HG03439 (cell line): Measurements from ENCODE around the gene TNFRSF18.

Experiments used
- ATAC-seq: cut with Tn5 transposase; IDR thresholded peaks from one replicate; pipeline ENCODE4 v1.9.1; 2021; ENCODE audit warnings: mild to moderate bottlenecking, moderate library complexity; ENCODE audit not compliant: unreplicated experiment

TNFRSF18 gene

DNA sequence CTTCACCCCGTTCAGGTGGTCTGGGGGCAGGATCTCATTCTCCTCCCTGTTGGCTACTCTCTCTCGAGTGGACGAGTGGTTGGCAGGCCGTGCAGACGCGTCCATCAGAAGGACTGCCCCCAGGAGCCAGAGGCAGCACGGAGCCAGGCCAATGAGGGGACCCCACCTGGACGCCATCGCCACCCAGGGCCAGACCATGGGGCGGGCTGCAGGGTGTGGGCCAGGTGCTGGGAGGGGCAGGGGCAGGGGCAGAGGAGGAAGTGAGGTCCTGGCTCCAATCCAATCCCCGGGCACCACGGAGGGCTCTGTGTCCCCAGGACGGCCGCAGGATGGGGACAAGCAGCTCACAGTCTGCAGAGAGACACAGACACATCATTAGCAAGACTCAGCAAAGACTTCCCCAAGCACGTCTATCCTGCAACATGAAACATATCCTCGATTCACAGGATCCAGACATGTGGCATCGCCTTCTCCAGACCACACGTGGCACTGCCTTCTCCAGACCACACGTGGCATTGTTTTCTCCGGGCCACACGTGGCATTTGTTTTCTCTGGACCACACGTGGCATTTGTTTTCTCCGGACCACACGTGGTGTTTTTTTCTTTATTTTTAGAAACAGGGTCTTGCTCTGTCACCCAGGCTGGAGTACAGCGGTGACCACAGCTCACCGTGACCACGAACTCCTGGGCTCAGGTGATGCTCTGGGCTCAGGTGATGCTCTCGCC, 22.4 kb upstream of the TNFRSF18 start:
- ATAC-seq = no peak

DNA sequence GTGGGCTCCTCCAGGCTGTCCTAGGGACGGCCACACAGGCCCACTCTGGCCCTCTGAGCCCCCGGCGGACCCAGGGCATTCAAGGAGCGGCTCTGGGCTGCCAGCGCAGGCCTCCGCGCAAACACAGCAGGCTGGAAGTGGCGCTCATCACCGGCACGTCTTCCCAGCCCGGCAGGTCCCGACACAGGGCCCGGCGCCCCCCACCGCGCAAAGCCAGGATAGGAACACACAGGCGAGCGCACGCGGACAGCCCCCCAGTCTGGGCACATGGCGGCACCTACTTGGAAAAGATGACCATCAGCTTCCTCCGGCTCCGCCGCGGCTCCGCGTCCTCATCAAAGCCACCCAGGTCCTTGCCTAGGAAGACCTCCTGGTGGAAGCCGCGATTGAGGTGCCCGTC, 21.8 kb upstream of the TNFRSF18 start:
- ATAC-seq = no peak

DNA sequence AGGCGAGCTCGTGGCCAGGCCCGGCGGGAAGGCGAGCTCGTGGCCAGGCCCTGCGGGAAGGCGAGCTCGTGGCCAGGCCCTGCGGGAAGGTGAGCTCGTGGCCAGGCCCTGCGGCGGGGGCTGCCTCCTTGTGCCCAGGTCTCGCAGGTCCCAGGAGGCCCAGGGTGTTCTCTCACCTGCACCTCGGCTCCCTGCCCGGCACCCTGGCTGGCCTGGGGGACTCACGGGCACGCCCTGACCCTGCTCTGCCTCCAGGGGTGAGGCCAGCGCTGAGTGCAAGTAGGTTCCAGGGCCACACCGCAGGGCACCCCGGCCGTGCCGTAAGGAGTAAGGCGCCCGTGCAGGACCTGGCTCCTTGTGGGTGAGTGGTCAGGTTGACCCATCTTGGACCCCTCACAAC, 21.0 kb upstream of the TNFRSF18 start:
- ATAC-seq = no peak

DNA sequence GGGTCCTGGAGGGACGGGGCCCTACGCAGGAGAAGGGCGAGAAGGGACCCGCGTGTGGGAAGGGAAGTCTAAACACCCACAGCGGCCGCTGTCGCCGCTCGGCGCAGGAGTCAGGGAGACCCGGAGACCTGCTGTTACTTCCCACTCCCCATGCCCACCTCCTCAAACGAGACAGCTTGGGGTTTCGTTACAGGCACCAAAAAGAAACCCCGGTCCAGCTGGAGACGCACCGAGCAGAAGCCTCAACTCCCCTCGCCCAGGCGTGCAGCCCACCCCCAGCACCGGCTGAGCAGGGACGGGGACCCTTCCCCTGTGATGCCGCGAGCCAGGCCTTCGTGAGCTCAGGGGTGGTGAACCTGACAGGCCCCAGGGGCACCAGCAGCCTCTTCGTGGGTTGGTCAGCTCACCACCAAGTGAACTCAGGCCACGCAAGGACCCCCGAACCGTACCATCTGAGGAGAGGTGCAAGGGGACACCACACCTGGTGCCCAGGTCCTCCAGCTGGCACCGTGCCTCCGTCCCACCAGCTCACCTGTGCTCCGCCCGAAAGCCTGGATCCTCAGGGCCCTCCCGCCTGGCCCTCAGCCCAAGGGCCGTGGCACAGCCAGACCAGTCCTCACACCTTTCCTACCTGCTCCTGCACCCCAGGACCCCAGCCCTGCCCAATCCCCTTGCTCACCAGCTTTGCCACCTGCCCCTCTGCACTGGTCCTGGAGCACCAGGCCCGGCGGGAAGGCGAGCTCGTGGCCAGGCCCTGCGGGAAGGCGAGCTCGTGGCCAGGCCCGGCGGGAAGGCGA, 20.4 kb upstream of the TNFRSF18 start:
- ATAC-seq = no peak

DNA sequence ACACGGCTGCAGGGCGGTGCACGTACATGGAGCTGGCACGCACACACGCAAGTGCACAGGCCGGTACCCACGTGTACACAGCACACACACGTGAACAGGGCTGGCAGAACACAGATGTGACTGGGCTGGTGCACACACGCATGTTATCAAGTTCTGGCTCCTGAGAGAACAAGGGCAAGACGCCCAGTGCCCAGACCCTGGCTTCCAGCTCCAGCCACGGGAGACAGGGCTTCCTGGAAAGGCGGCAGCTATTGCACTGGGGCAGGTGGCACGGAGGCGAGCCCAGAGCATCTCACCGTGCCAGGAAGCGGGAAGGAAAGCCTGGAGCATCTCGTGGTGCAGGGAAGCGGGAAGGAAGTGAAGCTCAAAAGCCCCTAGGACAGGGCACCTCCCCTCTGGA, 19.5 kb upstream of the TNFRSF18 start:
- ATAC-seq = no peak

DNA sequence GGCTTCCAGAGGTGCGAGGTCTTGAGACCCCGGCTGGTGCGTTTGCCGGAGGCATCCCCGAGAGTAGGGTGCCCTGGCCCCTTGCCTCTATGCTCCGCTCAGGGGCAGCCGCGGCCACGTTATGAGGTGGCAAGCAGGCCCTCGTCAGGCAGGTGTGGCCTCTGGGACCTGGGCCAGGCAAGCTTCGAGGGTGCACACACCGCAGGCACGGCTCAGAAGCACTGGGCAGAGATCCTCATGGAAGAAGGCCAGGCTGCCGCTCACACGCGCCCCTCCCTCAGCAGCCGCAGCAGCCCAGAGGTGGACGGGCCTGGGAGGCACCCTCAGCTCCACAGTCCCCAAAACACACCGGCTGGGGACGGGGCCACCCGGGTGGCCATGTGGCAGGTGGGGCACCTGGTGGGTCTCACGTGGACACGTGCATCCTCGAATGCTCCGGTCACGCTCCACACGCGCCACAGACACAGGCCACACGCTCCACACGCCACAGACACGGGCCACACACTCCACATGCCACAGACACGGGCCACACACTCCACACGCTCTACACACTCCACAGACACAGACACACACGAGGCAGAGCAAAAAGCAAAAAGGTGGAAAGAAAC, 18.9 kb upstream of the TNFRSF18 start:
- ATAC-seq = no peak

DNA sequence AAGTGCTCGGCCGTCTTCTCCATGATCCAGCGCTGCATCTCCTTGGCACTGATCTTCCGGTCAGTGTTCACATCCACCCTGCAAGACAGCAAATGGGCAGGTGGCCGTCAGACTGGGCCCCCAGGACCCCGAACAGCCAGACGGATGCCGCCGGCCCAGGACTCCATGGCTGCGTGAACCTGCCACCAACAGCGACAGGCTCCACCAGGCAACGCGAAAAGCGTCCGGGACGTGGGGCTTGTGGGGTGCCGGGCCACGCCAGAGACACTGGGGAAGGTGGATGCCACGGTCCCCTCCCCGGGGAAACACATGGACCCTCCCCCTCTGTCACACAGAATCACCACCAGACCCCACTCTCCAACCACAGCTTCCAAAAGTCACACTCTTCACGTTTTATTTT, 17.5 kb upstream of the TNFRSF18 start:
- no peak for ATAC-seq

DNA sequence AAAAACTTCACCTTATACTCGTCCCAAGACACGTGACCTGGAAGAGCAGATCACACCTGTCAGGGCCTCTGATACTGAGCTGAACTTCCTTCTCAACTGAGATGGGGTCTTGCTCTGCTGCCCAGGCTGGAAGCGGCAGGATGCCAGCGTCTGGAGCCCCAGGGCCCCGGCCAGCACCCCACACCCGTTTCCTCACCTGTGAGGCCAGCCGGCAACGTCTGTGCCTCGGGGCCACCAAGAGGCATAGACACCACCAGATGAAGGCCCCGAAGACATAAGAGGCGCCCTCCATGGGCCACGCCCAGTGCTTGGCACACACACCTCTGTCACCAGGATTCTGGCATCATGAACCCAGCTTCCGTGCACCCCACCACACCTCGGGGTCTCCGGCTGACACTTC, 16.9 kb upstream of the TNFRSF18 start:
- no peak for ATAC-seq

DNA sequence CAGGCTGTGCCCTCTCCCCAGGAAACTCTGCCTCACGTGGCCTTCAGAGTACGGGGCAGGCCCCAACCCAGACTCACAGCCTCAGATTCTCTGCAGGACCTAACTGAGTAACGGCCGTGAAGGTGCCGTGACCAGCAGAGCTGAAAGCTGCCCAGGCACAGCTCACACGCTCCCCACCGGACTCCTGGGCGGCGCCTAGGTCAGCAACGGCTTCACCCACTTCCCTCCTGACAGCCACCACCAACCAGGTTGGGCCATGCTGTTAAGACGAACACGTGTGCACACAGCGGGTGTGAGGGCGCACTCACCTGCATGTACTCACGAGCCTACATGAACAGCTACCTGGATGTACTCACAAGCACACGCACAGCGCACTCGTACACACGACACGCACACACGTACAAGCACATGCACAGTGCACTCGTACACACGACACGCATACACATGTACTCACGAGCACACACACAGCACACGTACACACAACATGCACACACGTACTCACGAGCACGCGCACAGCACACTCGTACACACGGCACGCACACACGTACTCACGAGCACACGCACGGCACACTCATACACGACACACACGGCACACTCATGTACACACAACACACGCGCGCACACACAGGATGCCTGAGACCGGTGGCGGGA, 16.3 kb upstream of the TNFRSF18 start:
- no peak for ATAC-seq

- ATAC-seq = no peak
These were observed 15.6 kb upstream of the TNFRSF18 start for GRCh38 chr1:1221887-1222574.

DNA sequence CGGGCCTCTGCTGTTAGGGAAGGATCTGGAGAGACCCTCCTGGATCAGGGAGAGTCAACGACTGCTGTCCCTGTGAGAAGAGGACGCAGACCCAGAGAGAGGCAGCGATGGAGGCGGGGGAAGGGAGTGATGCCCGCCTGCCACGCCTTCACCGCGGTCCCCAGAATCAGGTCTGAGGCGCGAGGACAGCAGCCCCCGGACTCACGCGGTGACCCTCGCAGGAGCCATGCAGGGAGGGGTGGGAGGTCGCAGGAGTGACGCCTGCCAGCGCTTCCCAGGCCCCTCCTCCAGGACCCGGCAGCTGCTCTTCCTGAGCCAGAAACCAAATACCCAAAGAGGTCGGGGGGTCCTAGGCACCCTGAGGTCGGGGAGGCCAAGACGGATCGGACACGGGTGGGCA, 13.8 kb upstream of the TNFRSF18 start:
- ATAC-seq = no peak

- ATAC-seq = no peak
These were observed 12.9 kb upstream of the TNFRSF18 start for GRCh38 chr1:1219341-1219740.

DNA sequence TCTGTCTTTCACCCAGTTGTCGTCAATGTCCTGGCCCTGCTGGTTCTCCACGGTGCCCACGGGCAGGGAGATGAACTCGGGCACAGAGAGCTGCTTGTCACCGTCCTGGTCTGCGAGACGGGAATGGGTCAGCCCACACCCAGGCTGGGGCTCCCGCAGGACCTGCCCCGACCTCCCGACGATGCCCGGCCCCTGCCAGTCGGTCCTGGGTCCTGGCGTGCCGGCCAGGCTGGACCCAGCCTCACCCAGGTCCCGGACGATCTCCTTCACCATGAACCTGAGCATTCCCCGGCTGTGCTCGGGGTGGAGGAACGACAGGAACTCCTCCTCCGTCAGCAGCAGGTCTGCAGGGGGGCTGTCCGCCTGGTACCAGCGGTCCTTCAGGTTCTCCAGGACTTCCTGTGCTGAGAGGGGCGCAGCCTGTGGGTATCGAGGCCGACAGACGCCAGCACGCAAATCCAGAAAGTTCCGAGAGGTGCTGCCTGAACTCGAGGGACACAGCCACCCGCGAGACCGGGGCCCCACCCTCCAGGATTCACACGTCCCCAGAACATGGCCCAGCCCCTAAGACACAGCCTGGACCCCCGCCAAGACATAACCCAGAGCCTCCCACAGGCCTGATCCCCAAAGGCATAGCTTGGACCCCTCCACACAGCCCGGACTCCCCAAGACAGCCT, 12.3 kb upstream of the TNFRSF18 start:
- ATAC-seq = no peak

- no peak for ATAC-seq
These were observed 11.5 kb upstream of the TNFRSF18 start for GRCh38 chr1:1217621-1218523.

- ATAC-seq = no peak
These were observed 10.6 kb upstream of the TNFRSF18 start for GRCh38 chr1:1216770-1217620.

GRCh38 chr1:1215881-1216605, 9.7 kb upstream of the TNFRSF18 start:
- no peak for ATAC-seq

GRCh38 chr1:1215080-1215676, 8.8 kb upstream of the TNFRSF18 start:
- ATAC-seq = no peak
